ENCODE results near the gene GBP1. TPM values are rescaled to one million over a fixed set of nuclear protein-coding genes. Genes with fewer than 3 reads are reported as not detected.
"Not testable (repeated sequence)": the region's sequence is repeated elsewhere in the genome, so short reads cannot be mapped to it uniquely, and the experiment has no call there.

Gene GBP1
- total RNA-seq, 1 donor = 32.2 TPM

GRCh38 chr1:89047734-89048133 is 17.3 kb downstream of the GBP1 start:
- H3K9me3 ChIP-seq (ENCODE audit: low read depth, low read length) = no peaks in the 10 kb centered on the region
- H2AFZ ChIP-seq (ENCODE audit: low read length) = no peak overlapping the region
- H3K4me1 ChIP-seq (ENCODE audit: insufficient read depth, low read length) = no peaks in the 10 kb centered on the region
- no peak for DNase-seq (ENCODE audit: insufficient read length, low spot score, missing footprints)
- H3K4me2 ChIP-seq (ENCODE audit: insufficient read depth, low read length) = no peak overlapping the region
- H3K79me2 ChIP-seq (ENCODE audit: insufficient read depth, low read length) = no peaks in the 10 kb centered on the region
- peak overlapping the region; percentile 68 for H3K27ac ChIP-seq (ENCODE audit: low read depth, low read length)
- H4K20me1 ChIP-seq (ENCODE audit: insufficient read depth, low read length) = no peaks in the 10 kb centered on the region
- no peak for TF ChIP-seq CTCF (IDR thresholded peaks at IDR 0.05; ENCODE audit: extremely low read depth, low read depth, low read length)
- no peak overlapping the region for H3K4me3 ChIP-seq (ENCODE audit: insufficient read depth, low read length)
- peaks cover 10% of the 10 kb centered on the region for H3K36me3 ChIP-seq (ENCODE audit: insufficient read depth, low read length)
- H3K27me3 ChIP-seq (ENCODE audit: insufficient read depth, low read length) = no peaks in the 10 kb centered on the region

- H3K27me3 ChIP-seq (ENCODE audit: insufficient read depth, low read length); H3K4me1 ChIP-seq (ENCODE audit: insufficient read depth, low read length); H3K27ac ChIP-seq (ENCODE audit: low read depth, low read length); H3K4me3 ChIP-seq (ENCODE audit: insufficient read depth, low read length); H3K4me2 ChIP-seq (ENCODE audit: insufficient read depth, low read length); H3K36me3 ChIP-seq (ENCODE audit: insufficient read depth, low read length); H3K79me2 ChIP-seq (ENCODE audit: insufficient read depth, low read length); H3K9me3 ChIP-seq (ENCODE audit: low read depth, low read length); DNase-seq (ENCODE audit: insufficient read length, low spot score, missing footprints); H2AFZ ChIP-seq (ENCODE audit: low read length); H4K20me1 ChIP-seq (ENCODE audit: insufficient read depth, low read length): not testable (repeated sequence)
These were observed 18.5 kb downstream of the GBP1 start for GRCh38 chr1:89046318-89047183.

DNA sequence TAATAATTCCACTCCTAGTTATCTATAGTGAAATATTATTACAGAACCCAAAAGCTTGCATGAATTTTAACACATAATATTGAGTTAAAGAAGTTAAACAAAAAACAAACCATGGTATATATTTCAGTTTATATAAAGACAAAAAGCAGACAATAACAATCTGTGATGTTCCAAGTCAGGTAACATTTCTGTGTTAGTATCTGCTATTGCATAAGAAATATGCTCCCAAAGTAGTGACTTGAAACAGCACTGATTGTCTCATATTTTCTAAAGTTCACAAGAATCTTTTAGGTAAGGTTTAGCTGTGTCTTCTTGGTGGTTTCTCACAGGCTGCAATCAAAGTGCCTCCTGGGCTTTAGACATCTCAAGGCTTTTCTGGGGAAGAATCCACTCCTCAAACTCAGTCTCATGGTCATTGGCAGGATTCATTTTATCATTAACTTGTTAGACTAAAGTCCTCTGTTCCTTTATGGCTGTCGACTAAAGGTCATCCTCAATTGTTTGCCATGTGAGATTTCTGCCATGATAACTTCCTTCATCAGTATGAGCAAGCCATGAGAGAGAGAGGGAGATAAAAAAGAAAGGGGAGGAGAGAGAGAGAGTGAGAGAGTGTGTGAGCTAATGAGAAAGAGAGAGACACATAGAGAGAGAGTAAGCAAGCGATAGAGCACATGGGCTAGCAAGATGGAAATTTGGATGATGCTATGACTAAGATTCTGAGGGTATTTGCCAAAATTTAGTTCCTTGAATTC is 19.9 kb downstream of the GBP1 start:
- Histone ChIP-seq H3K4me3 (ENCODE audit: insufficient read depth, low read length) (no peak overlapping the region), H3K4me2 (ENCODE audit: insufficient read depth, low read length) (no peak overlapping the region), H3K27ac (ENCODE audit: low read depth, low read length) (no peak overlapping the region), H2AFZ (ENCODE audit: low read length) (no peak overlapping the region), H3K79me2 (ENCODE audit: insufficient read depth, low read length) (no peaks in the 10 kb centered on the region), H3K9me3 (ENCODE audit: low read depth, low read length) (no peaks in the 10 kb centered on the region), H3K27me3 (ENCODE audit: insufficient read depth, low read length) (no peaks in the 10 kb centered on the region), H3K4me1 (ENCODE audit: insufficient read depth, low read length) (peaks cover 6% of the 10 kb centered on the region), H3K36me3 (ENCODE audit: insufficient read depth, low read length) (no peaks in the 10 kb centered on the region), H4K20me1 (ENCODE audit: insufficient read depth, low read length) (no peaks in the 10 kb centered on the region)
- no peak for TF ChIP-seq CTCF (IDR thresholded peaks at IDR 0.05; ENCODE audit: extremely low read depth, low read depth, low read length)
- DNase-seq (ENCODE audit: insufficient read length, low spot score, missing footprints) = no peak

DNA sequence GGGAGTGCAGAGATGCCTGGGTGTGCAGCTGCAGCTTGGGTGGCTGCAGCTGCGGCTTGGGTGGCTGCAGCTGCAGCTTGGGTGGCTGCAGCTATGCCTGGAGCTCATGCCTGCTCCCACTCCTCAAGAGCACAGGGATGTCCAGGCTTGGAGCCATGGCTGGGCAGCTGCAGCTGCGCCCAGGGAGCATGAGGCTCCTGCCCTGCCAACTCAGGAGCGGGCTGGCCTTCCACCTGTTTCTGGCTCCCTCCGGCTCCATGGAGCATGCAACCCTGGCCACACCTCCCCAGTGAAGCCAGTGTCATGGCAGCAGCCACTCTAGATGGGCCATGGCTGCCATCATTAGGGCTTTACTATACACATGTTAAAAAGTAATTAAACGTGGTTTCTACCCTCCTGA is 21.1 kb downstream of the GBP1 start:
- H2AFZ ChIP-seq (ENCODE audit: low read length) = no peak overlapping the region
- H3K4me2 ChIP-seq (ENCODE audit: insufficient read depth, low read length) = no peak overlapping the region
- H3K4me3 ChIP-seq (ENCODE audit: insufficient read depth, low read length) = no peak overlapping the region
- H3K27ac ChIP-seq (ENCODE audit: low read depth, low read length) = no peak overlapping the region
- no peaks in the 10 kb centered on the region for H3K27me3 ChIP-seq (ENCODE audit: insufficient read depth, low read length)
- no peaks in the 10 kb centered on the region for H3K36me3 ChIP-seq (ENCODE audit: insufficient read depth, low read length)
- no peaks in the 10 kb centered on the region for H4K20me1 ChIP-seq (ENCODE audit: insufficient read depth, low read length)
- peaks cover 6% of the 10 kb centered on the region for H3K4me1 ChIP-seq (ENCODE audit: insufficient read depth, low read length)
- DNase-seq (ENCODE audit: insufficient read length, low spot score, missing footprints) = no peak
- no peak for TF ChIP-seq CTCF (IDR thresholded peaks at IDR 0.05; ENCODE audit: extremely low read depth, low read depth, low read length)
- H3K79me2 ChIP-seq (ENCODE audit: insufficient read depth, low read length) = no peaks in the 10 kb centered on the region
- no peaks in the 10 kb centered on the region for H3K9me3 ChIP-seq (ENCODE audit: low read depth, low read length)

Data from osteoblast (primary cell).